Measurements from ENCODE around the gene GARIN5A. TPM values are rescaled to one million over a fixed set of nuclear protein-coding genes. Genes with fewer than 3 reads are reported as not detected.

Gene GARIN5A
- total and polyA plus RNA-seq, 2 experiments from 2014 or later, result 13.3 to 25.0 TPM

- no peak for TF ChIP-seq EZH2phosphoT487 (IDR thresholded peaks at IDR 0.05; ENCODE audit: unreplicated experiment)
- TF ChIP-seq POLR2AphosphoS5 (IDR thresholded peaks at IDR 0.05; ENCODE audit: low read depth), result no peak
- no peak for TF ChIP-seq ZNF331 (CRISPR knock-in tag; IDR thresholded peaks at IDR 0.05; ENCODE audit: low read depth)
Measured at GRCh38 chr19:50476907-50477238, 225 bp upstream of the GARIN5A start (continued).

DNA sequence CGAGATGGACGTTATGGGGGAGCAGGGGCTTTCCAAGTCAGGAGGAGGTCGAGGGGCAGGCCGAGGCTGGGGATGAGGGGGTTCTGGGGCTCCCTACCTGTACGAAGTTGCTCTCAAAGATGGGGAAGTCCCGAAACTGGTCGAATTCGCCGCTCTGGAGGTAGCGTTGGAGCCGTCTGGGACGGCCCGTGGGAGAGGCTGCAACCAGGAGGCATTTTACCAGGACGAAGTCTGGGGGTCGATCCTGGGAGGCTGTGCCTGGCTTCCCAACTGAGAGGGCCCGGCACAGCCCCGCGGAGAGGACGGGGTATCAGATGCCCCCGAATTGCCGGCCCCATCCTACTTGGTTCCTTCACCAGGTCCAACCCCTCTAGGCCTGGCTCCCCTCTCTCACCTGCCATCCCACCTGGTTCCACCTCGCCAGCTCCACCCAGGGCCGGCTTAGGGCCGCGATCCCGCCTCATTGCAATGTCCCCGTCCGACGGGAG lies 868 bp downstream of the GARIN5A start:
- Histone ChIP-seq H3F3A (replicated peaks; ENCODE audit: low read depth) (peaks cover 10% of the 10 kb centered on the region), H3K9me2 (ENCODE audit: insufficient read depth) (no peaks in the 10 kb centered on the region), H3K27me3 (ENCODE audit: insufficient read depth) (no peaks in the 10 kb centered on the region), H2AFZ (peak overlapping the region; percentile 57; the same call in 1 of the 2 replicates), H3K27ac (ENCODE audit: low read depth) (no peak overlapping the region), H3K36me3 (ENCODE audit: insufficient read depth) (peaks cover 3% of the 10 kb centered on the region; the same call in 1 of the 2 replicates), H3K79me2 (replicated peaks; ENCODE audit: insufficient read depth) (peaks cover 25% of the 10 kb centered on the region), H4K20me1 (replicated peaks; ENCODE audit: insufficient read depth) (no peaks in the 10 kb centered on the region; the same call in 1 of the 2 replicates), H3K4me3 (peak overlapping the region; percentile 97), H3K4me1 (ENCODE audit: insufficient read depth) (peaks cover 10% of the 10 kb centered on the region; the same call in 1 of the 2 replicates), H3K4me2 (peak overlapping the region; percentile 55; the same call in 1 of the 2 replicates)
- H3K36me3 Mint-ChIP-seq (ENCODE audit: low read depth), result peaks cover 37% of the 10 kb centered on the region
- peaks cover 12% of the 10 kb centered on the region for H3K27me3 Mint-ChIP-seq (ENCODE audit: insufficient read depth, low read depth, poor library complexity)
- peaks cover 90% of the 10 kb centered on the region for H3K9me3 Mint-ChIP-seq
- H3K4me3 Mint-ChIP-seq, result no peak overlapping the region
- H3K27ac Mint-ChIP-seq, result no peak overlapping the region
- no peaks in the 10 kb centered on the region; the same call in 2 of the 3 replicates for H3K4me1 Mint-ChIP-seq
- no peak for DNase-seq (ENCODE audit: low spot score)
- no peak for TF ChIP-seq JUNB (IDR thresholded peaks at IDR 0.05; ENCODE audit: unreplicated experiment)
- TF ChIP-seq CREB1 (CRISPR knock-in tag; IDR thresholded peaks at IDR 0.05; ENCODE audit: low read depth), result no peak
- no peak for TF ChIP-seq REST (IDR thresholded peaks at IDR 0.05; ENCODE audit: unreplicated experiment)
- TF ChIP-seq, protein P1, sequence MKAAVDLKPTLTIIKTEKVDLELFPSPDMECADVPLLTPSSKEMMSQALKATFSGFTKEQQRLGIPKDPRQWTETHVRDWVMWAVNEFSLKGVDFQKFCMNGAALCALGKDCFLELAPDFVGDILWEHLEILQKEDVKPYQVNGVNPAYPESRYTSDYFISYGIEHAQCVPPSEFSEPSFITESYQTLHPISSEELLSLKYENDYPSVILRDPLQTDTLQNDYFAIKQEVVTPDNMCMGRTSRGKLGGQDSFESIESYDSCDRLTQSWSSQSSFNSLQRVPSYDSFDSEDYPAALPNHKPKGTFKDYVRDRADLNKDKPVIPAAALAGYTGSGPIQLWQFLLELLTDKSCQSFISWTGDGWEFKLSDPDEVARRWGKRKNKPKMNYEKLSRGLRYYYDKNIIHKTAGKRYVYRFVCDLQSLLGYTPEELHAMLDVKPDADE (IDR thresholded peaks at IDR 0.05), result no peak
- TF ChIP-seq, protein P2, sequence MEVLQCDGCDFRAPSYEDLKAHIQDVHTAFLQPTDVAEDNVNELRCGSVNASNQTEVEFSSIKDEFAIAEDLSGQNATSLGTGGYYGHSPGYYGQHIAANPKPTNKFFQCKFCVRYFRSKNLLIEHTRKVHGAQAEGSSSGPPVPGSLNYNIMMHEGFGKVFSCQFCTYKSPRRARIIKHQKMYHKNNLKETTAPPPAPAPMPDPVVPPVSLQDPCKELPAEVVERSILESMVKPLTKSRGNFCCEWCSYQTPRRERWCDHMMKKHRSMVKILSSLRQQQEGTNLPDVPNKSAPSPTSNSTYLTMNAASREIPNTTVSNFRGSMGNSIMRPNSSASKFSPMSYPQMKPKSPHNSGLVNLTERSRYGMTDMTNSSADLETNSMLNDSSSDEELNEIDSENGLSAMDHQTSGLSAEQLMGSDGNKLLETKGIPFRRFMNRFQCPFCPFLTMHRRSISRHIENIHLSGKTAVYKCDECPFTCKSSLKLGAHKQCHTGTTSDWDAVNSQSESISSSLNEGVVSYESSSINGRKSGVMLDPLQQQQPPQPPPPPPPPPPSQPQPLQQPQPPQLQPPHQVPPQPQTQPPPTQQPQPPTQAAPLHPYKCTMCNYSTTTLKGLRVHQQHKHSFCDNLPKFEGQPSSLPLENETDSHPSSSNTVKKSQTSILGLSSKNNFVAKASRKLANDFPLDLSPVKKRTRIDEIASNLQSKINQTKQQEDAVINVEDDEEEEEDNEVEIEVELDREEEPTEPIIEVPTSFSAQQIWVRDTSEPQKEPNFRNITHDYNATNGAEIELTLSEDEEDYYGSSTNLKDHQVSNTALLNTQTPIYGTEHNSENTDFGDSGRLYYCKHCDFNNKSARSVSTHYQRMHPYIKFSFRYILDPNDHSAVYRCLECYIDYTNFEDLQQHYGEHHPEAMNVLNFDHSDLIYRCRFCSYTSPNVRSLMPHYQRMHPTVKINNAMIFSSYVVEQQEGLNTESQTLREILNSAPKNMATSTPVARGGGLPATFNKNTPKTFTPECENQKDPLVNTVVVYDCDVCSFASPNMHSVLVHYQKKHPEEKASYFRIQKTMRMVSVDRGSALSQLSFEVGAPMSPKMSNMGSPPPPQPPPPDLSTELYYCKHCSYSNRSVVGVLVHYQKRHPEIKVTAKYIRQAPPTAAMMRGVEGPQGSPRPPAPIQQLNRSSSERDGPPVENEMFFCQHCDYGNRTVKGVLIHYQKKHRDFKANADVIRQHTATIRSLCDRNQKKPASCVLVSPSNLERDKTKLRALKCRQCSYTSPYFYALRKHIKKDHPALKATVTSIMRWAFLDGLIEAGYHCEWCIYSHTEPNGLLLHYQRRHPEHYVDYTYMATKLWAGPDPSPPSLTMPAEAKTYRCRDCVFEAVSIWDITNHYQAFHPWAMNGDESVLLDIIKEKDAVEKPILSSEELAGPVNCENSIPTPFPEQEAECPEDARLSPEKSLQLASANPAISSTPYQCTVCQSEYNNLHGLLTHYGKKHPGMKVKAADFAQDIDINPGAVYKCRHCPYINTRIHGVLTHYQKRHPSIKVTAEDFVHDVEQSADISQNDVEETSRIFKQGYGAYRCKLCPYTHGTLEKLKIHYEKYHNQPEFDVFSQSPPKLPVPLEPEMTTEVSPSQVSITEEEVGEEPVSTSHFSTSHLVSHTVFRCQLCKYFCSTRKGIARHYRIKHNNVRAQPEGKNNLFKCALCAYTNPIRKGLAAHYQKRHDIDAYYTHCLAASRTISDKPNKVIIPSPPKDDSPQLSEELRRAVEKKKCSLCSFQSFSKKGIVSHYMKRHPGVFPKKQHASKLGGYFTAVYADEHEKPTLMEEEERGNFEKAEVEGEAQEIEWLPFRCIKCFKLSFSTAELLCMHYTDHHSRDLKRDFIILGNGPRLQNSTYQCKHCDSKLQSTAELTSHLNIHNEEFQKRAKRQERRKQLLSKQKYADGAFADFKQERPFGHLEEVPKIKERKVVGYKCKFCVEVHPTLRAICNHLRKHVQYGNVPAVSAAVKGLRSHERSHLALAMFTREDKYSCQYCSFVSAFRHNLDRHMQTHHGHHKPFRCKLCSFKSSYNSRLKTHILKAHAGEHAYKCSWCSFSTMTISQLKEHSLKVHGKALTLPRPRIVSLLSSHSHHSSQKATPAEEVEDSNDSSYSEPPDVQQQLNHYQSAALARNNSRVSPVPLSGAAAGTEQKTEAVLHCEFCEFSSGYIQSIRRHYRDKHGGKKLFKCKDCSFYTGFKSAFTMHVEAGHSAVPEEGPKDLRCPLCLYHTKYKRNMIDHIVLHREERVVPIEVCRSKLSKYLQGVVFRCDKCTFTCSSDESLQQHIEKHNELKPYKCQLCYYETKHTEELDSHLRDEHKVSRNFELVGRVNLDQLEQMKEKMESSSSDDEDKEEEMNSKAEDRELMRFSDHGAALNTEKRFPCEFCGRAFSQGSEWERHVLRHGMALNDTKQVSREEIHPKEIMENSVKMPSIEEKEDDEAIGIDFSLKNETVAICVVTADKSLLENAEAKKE (CRISPR knock-in tag; IDR thresholded peaks at IDR 0.05), result no peak
- no peak for TF ChIP-seq CTCF (conservative IDR thresholded peaks at IDR 0.05; ENCODE audit: low read depth in 2 of 2)
- no peak for TF ChIP-seq POLR2AphosphoS5 (IDR thresholded peaks at IDR 0.05; ENCODE audit: low read depth)
- no peak for TF ChIP-seq STAT1 (IDR thresholded peaks at IDR 0.05; ENCODE audit: unreplicated experiment)
- no peak for TF ChIP-seq EZH2phosphoT487 (IDR thresholded peaks at IDR 0.05; ENCODE audit: unreplicated experiment)
- no peak for TF ChIP-seq NANOG (IDR thresholded peaks at IDR 0.05; ENCODE audit: borderline replicate concordance)
- TF ChIP-seq EZH2 (IDR thresholded peaks at IDR 0.05; ENCODE audit: low read depth, unreplicated experiment), result no peak
- TF ChIP-seq ZNF331 (CRISPR knock-in tag; IDR thresholded peaks at IDR 0.05; ENCODE audit: low read depth), result no peak
- TF ChIP-seq ZNF114 (CRISPR knock-in tag; IDR thresholded peaks at IDR 0.05), result no peak
- no peak for ATAC-seq
